Glomerular visceral epithelial cell (primary cell): ENCODE data around the gene CHAT.

ENCODE experiments used
- DNase-seq: peaks from one replicate; pipeline ENCODE4 v3.0.0-alpha.2; 2016; ENCODE audit errors: extremely low spot score

CHAT gene

DNA sequence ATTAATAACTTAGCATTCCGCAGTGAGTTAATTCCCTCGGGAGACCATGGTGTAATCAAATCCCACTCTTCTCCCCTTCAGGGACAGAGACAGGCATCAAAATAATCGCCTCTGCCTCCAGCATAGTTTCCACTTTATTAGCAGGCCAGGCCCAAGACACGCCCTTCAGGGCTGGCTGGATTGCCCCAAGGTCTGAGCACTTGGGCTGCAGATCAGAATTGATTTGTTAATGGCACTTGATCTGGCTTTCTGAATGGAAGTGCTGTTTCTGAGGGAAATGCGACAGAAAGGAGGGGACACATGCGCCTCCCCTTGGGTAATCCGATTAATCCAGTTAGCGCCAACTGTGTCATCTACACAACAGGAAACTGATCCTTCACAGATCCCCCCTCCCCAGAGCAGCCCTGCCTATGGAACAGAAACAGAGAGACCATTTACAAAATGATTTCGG, 15.6 kb downstream of the CHAT start:
- DNase-seq = no peak

DNA sequence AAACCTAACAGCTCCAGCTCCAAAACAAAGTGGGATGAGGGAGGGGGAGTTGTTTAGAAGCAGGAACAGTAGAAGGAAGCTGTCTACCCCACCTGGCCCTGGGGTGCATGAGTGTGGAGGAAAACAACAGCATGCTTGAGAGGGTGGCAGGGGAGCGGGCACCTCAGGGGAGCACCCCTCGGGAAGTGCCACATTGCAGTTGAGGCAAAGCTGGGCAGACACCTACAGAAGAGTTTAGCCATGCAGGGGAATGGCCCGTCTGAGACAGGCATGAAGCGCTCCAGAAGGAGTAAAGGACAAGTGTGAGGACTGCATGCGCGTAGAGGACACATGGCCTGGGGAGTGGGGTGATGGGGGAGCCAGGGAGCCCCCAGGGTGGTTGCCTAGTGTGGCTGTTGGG, 18.1 kb downstream of the CHAT start:
- no peak for DNase-seq

GRCh38 chr10:49632406-49633317, 18.8 kb downstream of the CHAT start:
- peak; percentile 11 for DNase-seq

DNA sequence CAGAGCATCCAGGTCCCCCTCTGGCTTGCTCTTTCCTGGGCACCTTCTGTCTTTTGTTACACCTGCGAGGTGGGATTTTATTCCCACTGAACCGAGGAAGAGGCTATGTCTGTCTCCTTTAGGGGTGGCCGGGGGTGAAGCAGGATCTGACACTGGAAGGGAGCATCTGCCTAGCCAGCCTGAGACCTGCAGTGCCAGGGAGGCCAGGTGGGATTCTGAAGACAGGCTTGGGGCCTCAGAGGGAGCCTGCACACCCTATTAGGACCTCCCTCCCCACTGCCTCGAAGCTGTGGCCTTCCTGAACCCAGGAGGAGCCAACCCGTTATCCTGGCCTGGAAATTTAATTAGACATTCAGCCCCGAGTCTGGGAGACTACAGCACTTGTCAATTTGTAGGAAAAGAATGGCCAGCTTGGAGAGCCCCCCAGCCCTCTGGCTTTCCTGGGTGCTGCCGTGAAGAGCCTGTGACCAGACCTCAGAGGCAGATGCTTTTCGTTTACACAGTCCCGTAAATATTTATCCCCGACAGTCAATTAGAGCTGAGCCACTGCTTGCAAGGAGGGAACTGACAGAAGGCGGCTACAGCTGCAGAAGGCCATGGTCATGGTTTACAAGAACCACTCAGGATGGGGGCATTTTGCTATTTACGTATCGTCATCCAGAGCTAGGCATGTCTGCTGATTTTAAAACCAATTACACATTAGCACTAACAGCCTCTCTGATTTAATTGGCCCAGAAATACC, 19.7 kb downstream of the CHAT start:
- DNase-seq = no peak

DNA sequence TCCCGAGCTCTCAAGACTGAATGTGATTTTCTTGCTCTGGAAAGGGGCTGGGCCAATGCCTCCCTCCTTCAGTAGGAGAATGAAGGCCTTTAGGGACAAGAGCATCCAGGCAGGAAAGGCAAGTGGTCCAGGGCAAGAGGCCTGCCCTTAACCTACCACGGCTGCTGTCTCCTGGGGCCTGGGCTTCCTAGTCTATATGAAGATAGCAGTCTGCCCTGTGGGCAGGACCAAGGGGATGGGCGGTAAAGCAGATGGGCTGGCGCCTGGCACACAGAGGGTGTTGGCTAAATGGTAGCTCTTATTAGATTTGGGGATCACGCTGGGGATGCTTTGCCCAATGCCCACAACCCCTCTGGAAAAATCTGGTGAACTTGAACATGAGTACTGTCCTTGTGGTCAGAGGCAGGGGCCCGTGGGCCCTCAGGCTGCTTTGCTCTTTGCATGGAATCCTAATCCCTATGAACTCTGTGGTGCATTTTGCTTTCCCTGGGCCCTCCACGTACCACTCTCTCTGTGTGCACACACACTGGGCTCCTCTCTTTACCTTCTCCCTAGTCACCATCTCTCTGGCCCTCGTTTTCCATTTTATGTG, 20.3 kb downstream of the CHAT start:
- DNase-seq = no peak

- no peak for DNase-seq
Measured at GRCh38 chr10:49642311-49642710, 28.5 kb downstream of the CHAT start.

GRCh38 chr10:49643241-49644034, 29.6 kb downstream of the CHAT start:
- DNase-seq = no peak

DNA sequence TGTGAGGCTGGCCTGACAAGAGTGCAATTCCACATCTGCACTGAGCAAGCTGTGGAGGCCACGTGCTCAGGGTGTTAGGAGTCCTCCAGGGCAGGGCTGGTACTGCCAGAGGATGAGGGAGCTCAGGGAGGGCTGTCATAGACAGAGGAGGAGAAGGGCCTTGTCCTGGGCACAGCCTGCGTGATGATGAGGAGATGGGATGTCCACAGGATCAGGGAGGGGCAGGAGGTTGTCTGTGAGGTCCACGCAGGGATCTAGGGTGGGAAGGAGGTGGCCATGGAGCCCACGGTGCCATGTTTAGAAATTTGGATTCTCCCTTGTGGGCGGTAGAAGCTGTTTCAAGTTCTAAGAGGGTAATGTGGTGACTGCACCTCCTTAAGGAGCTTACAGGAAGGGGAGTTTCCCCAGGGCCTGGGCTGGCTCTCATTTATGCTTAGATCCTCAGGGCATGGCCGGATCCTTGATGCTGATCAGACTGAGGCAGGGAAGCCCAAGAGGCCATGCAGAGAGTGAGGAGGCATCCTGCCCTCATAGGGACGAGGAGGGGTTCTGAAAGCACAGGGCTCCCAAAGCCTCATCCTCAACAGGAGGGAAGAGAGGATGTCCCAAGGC, 30.3 kb downstream of the CHAT start:
- DNase-seq = no peak

- no peak for DNase-seq
Measured at GRCh38 chr10:49645417-49645816, 31.6 kb downstream of the CHAT start.

- DNase-seq = no peak
Measured at GRCh38 chr10:49645871-49646870, 32.3 kb downstream of the CHAT start.

DNA sequence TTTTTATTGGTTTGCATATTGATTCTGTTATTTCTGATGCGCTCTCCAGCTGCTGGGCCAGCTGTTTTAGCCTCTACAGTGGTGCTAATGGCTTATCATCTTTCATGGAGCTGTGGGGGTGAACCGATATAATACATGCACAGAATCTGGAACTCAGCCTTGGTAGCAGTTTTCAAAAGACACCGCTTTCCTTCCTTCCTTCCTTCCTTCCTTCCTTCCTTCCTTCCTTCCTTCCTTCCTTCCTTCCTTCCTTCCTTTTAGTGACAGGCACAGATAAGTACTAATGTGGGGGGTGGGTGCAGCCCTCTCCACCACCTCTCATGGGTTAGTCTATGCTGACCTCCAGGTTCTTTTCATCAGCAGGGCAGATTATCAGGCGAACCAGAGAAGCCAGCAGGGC, 33.7 kb downstream of the CHAT start:
- no peak for DNase-seq

DNA sequence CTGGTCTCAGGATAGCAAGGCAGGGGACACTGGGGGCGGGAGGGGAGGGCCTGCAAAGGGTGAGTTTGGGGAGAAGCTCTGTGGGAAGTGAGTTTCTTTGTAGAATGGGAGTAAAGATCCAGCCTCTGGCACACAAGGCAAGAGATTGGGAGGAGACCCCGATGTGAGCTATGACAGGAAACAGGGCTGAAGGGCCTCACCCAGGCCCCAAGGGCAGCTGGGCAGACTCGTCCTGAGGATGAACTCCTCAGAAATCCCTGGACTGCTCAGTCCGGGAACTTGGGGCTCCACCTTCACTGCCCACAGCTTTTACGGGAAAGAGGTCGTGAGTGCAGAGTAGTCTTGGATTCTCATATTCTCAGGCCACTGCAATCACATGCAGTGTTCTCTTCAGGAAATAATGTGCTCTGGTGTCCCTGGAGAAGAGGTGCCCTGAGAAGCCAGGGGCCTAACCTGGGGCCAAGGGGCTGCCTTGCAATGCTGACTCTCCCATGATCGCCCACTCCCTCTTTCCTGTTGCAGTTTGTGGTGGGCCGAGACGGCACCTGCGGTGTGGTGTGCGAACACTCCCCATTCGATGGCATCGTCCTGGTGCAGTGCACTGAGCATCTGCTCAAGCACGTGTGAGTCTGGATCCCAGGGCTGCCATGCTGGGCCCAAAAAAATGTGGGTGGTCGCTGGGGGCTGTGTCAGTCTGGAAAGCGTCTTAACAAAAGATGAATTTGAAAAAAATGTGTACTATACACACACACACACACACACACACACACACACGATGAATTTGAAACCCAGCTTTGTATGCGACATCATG, 34.4 kb downstream of the CHAT start:
- no peak for DNase-seq

DNA sequence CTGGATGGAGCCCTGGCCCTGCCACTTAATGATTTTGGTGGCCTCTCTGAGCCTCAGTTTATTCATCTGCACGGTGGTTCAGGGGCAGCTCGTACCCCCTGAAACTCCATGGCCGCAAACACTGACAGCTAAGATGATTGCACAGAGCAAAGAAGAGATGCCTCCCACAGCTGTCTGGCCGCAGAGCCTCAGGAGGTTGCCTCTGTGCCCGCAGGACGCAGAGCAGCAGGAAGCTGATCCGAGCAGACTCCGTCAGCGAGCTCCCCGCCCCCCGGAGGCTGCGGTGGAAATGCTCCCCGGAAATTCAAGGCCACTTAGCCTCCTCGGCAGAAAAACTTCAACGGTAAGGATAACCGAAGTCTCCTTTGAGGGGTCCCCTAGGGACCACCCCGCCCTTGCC, 35.5 kb downstream of the CHAT start:
- no peak for DNase-seq

DNA sequence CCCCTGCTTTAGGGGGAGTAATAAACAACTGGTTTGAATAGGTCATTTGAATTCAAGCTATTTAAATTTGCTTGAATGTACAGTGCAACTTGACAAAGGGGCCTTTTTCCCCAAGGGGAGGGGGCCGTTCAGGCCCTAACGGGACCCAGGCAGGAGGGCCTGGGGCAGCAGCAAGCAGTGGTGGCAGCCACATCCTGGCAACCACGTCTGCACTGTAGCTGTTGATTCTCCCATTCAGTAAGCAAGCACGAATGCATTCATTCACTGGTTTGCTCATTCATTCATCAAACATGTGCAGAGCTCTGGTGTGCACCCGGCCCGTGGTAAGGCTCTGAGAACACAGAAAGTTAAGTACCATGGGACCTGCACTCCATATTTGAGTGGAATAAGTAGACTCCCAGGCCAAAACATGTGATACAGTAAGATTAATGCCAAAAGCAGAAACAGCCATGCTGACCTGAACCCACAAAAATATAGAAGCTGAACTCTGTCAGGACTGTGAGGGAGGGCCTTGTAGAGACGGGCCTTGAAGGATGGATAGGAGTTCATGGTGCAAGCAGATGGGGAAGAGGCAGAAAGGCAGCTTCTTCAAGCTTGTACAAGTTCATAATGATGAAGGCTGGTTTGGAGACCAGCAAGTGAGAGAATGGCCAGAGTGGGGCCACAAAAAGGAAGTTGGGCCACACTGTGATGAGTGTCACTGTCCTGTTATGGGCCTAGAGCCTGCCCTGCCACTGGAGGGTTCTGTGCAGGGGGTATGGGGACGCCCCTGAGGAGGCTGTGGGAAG, 36.3 kb downstream of the CHAT start:
- DNase-seq = no peak

DNA sequence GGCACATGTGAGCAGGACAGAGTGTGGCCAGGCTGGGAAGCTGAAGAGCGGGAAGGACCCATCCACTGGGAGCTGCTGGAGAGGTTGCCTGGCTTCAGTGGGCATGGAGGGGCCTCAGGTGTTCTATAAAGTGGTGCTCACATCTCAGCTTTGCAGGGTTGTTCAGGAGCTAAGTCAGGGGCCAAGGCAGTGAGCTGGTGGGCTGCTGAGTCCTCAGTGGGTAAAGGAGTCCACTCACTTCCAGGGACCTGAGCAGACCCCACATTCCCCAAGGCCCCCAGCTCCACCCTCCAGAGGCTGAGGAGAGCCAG, 36.8 kb downstream of the CHAT start:
- DNase-seq = no peak

DNA sequence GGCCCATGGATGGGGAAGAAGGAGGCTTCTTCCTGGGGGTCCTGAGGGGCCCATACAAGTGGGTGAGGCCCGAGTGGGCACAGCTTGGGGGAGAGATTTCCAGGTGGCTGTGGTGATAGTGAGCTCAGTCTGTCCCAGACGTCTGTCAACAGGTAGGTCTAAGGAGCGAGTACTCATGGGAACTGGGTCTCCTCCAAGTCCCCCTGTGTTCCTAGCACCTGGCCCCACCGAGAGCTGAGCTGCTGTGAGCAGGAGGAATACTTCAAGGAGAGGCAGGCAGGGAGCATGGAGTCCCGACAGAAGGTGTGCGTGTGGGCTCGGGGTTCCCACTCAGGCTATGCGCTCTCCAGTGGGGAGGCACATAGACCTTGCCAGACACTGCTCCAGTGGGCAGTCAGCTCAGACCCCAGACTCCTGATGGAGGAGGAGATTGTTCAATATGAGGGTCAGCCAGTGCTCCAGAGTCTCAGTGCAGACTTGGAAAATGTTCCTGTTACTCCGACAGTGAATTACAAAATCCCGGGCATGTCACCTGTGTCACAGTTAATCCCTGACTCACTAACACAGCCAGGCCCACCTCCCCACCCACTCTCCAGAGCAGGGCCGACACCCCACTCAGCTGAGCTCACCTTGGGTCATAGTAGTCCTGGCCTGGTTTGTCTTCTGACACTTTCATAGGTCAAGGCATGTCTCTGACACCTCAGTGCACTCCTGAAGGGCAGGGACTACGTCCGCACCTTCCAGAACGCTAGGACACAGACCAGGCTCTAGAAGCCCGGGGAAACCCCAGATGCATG, 37.4 kb downstream of the CHAT start:
- no peak for DNase-seq

- DNase-seq = no peak
Measured at GRCh38 chr10:49651917-49652316, 38.1 kb downstream of the CHAT start.
